ENCODE measurements around the gene TFF3. TPM values are rescaled to one million over a fixed set of nuclear protein-coding genes. Genes with fewer than 3 reads are reported as not detected.

The TFF3 gene
- total and polyA plus RNA-seq, 2 experiments from 2014 or later = 84.4 to 589 TPM

DNA sequence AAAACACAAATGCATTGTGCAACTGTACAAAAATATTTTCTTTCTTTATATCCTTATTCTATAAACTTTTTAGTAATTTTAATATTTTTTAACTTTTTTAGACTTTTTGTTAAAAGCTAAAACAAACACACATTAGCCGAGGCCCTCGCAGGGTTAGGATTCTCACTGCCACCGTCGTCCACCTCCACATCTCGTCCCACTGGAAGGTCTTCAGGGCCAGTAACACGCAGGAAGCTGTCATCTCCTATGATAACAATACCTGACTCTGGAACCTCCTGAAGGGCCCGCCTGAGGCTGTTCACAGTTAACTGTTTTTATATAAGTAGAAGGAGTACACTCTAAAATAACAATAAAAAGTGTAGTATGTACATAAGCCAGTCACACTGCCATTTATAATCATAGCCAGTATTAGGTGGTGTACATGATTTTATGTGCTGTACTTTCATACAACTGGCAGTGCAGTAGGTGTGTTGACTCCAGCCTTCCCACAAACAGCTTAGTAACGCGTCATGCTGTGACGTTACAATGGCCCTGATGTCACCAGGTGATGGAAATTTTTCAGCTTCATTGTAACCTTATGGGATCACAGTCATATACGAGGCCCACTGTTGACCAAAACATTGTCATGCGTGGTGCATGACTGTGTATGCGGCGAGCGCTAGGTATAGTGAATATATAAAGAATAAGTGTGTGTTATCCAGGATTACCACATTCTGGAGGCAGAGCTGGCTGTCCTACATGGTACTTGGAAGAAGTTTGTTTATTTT lies 26.8 kb upstream of the TFF3 start:
- DNase-seq (ENCODE audit: low spot score) = no peak
- Histone ChIP-seq H3K27ac (no peak overlapping the region), H3K4me2 (no peak overlapping the region), H3K79me2 (no peaks in the 10 kb centered on the region), H4K20me1 (ENCODE audit: insufficient read depth, poor library complexity, severe bottlenecking) (no peaks in the 10 kb centered on the region), H3K27me3 (no peaks in the 10 kb centered on the region), H3K4me3 (no peak overlapping the region), H2AFZ (no peak overlapping the region), H3K4me1 (ENCODE audit: insufficient read depth) (peaks cover 6% of the 10 kb centered on the region), H3K9me3 (ENCODE audit: low read depth) (no peaks in the 10 kb centered on the region), H3K36me3 (replicated peaks; ENCODE audit: insufficient read depth, low read depth) (no peaks in the 10 kb centered on the region), H3K9me2 (replicated peaks; ENCODE audit: insufficient read depth) (no peaks in the 10 kb centered on the region)
- WGBS (ENCODE audit: low lambda C conversion rate, missing lambda C conversion rate) = 93% methylated on average over 15 of the region's 15 CpGs
- no peak for TF ChIP-seq EZH2phosphoT487 (IDR thresholded peaks at IDR 0.05; ENCODE audit: low read depth, severe bottlenecking, unreplicated experiment)
- no peak for TF ChIP-seq EZH2 (IDR thresholded peaks at IDR 0.05; ENCODE audit: borderline replicate concordance)
- TF ChIP-seq, protein P1, sequence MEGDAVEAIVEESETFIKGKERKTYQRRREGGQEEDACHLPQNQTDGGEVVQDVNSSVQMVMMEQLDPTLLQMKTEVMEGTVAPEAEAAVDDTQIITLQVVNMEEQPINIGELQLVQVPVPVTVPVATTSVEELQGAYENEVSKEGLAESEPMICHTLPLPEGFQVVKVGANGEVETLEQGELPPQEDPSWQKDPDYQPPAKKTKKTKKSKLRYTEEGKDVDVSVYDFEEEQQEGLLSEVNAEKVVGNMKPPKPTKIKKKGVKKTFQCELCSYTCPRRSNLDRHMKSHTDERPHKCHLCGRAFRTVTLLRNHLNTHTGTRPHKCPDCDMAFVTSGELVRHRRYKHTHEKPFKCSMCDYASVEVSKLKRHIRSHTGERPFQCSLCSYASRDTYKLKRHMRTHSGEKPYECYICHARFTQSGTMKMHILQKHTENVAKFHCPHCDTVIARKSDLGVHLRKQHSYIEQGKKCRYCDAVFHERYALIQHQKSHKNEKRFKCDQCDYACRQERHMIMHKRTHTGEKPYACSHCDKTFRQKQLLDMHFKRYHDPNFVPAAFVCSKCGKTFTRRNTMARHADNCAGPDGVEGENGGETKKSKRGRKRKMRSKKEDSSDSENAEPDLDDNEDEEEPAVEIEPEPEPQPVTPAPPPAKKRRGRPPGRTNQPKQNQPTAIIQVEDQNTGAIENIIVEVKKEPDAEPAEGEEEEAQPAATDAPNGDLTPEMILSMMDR (IDR thresholded peaks at IDR 0.05; ENCODE audit: poor library complexity) = no peak

DNA sequence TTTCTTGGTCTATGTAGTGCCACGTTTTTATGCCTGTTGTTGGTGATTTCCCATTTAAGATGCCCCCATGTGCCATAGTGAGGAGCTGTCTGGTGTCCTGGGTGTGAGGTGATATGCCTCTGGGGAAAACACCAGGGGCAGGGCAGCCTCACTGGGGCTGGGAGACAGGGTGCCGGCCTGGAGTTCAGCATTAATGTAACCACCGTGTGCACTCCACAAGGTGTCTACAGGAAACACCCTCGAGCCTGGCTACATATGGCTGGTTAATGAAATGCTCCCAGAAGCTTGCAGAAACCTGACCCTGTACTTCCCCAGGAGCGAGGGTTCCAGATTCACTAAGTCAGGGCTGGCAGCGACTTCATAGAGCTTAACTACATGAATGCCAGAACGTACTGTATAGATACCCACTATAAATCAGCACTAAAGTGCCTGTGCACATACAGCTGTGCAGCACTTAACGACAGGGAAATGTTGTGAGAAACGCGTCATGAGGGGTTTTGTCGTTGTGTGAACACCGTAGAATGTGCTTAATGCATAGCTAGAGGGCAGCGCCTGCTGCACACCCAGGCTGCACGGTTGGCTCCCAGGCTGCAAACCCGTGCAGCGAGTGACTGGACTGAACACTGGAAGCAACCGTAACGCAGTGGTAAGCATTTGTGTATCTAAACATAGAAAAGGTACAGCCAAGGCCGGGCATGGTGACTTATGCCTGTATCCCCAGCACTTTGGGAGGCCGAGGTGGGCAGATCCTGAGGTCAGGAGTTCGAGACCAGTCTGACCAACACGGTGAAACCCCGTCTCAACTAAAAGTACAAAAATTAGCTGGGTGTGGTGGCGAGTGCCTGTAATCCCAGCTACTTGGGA lies 25.2 kb upstream of the TFF3 start:
- H3K4me1 ChIP-seq (ENCODE audit: insufficient read depth) = peaks cover 6% of the 10 kb centered on the region
- H3K9me3 ChIP-seq (ENCODE audit: low read depth) = no peaks in the 10 kb centered on the region
- H3K36me3 ChIP-seq (replicated peaks; ENCODE audit: insufficient read depth, low read depth) = no peaks in the 10 kb centered on the region
- H2AFZ ChIP-seq = no peak overlapping the region
- H3K79me2 ChIP-seq = no peaks in the 10 kb centered on the region
- no peak overlapping the region for H3K4me2 ChIP-seq
- H3K27ac ChIP-seq = no peak overlapping the region
- no peak overlapping the region for H3K4me3 ChIP-seq
- 82% methylated on average over 24 of the region's 24 CpGs for WGBS (ENCODE audit: low lambda C conversion rate, missing lambda C conversion rate)
- TF ChIP-seq EZH2phosphoT487 (IDR thresholded peaks at IDR 0.05; ENCODE audit: low read depth, severe bottlenecking, unreplicated experiment) (no peak), EZH2 (IDR thresholded peaks at IDR 0.05; ENCODE audit: borderline replicate concordance) (no peak)
- TF ChIP-seq, protein P1 (IDR thresholded peaks at IDR 0.05; ENCODE audit: poor library complexity) = no peak
- H4K20me1 ChIP-seq (ENCODE audit: insufficient read depth, poor library complexity, severe bottlenecking) = no peaks in the 10 kb centered on the region
- no peaks in the 10 kb centered on the region for H3K9me2 ChIP-seq (replicated peaks; ENCODE audit: insufficient read depth)
- H3K27me3 ChIP-seq = no peaks in the 10 kb centered on the region
- DNase-seq (ENCODE audit: low spot score) = no peak

DNA sequence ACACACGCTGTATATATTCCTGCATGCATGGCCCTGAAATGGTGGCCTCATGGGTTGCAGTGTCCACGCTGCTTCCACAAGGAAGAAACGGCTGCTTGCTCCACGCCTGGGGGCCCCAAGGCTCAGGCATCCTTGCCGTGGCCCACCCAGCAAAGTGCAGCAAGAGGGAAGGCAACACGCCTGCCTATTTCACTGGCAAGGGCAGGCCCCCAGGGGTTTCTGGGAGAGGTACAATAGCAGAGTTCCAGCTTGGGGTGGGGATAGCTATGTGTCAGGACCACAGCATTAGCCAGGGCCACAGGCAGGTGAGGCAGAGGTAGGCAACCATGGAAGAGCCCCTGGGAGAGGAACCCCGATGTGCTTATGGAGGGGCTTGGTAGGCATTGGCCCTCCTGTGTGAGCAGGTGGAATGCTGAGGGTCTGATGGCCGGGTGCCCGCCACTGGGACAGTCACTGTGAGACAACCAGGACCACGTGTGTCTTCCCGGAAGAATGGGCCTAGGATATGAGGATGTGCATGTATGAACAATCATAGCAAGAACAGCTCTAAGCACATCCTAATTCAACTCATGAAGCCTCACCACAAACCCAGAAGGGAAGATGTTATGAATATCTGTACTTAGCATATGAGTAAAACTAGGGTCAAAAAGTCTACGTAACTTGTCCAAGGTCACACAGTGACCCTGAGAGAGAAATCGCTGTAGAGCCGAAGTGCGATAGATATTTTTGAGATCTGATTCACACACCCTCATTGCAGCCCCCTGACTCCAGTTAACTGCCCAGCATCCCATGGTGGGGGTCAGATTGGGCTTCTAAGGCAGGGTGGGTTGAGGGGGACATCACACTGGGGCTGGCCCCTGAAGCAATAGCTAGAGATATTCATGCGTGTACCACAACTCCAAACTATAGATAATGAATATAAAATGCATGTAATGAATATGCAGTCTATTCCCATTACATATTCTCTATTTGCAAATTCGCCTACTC lies 23.8 kb upstream of the TFF3 start:
- H3K36me3 ChIP-seq (replicated peaks; ENCODE audit: insufficient read depth, low read depth) = no peaks in the 10 kb centered on the region
- H3K4me3 ChIP-seq = no peak overlapping the region
- TF ChIP-seq, protein P1 (IDR thresholded peaks at IDR 0.05; ENCODE audit: poor library complexity) = no peak
- TF ChIP-seq EZH2 (IDR thresholded peaks at IDR 0.05; ENCODE audit: borderline replicate concordance) = no peak
- TF ChIP-seq EZH2phosphoT487 (IDR thresholded peaks at IDR 0.05; ENCODE audit: low read depth, severe bottlenecking, unreplicated experiment) = no peak
- no peak overlapping the region for H2AFZ ChIP-seq
- peaks cover 6% of the 10 kb centered on the region for H3K4me1 ChIP-seq (ENCODE audit: insufficient read depth)
- H3K4me2 ChIP-seq = no peak overlapping the region
- H3K9me2 ChIP-seq (replicated peaks; ENCODE audit: insufficient read depth) = no peaks in the 10 kb centered on the region
- no peaks in the 10 kb centered on the region for H3K9me3 ChIP-seq (ENCODE audit: low read depth)
- H3K27ac ChIP-seq = peak overlapping the region; percentile 86
- H4K20me1 ChIP-seq (ENCODE audit: insufficient read depth, poor library complexity, severe bottlenecking) = no peaks in the 10 kb centered on the region
- DNase-seq (ENCODE audit: low spot score) = no peak
- no peaks in the 10 kb centered on the region for H3K79me2 ChIP-seq
- WGBS (ENCODE audit: low lambda C conversion rate, missing lambda C conversion rate) = 93% methylated on average over 17 of the region's 17 CpGs
- H3K27me3 ChIP-seq = no peaks in the 10 kb centered on the region
